ENCODE measurements around the gene DEF6.

DNA sequence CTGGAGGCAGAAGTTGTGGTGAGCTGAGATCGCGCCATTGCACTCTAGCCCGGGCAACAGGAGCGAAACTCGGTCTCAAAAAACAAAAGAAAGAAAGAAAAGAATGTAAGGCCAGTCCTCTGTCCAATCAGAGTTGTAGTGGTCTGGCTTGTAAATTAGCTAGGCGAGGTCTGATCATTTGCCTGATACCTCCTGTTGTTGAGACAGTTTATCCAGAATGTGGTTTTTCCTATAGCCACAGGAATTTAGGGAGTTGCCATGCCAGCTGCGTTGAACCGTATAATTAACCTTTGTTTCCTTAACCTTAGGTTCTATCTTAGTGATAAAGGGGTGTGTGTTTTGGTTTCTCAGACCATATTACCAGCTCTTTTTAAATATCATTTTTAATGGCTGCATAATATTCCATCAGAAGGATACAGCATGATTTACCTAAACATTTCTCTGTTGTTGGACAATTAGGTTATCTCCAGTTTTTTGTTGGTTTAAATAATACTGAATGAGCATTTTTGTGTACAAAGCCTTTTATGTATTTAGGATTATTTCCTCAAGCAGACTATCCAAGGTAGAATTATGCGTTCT is 33.0 kb downstream of the DEF6 start:
- TF ChIP-seq CTCF (IDR thresholded peaks at IDR 0.05; ENCODE audit: low read length) (no peak), EZH2 (optimal IDR thresholded peaks at IDR 0.05; ENCODE audit: low read depth, low read length) (no peak)

All from MM.1S (cell line).